Erythroblast (primary cell): ENCODE measurements around the gene NSUN3.

Experiments used
- GATA1 ChIP-seq: IDR thresholded peaks from 2 replicates; pipeline ENCODE4 v1.6.1; 2011; ENCODE audit warnings: low read depth, mild to moderate bottlenecking, control low read depth, low read length, moderate library complexity
- POLR2A ChIP-seq: IDR thresholded peaks from 2 replicates; pipeline ENCODE4 v1.6.1; 2011; ENCODE audit warnings: mild to moderate bottlenecking, low read length

GRCh38 chr3:94099311-94099710 lies 36.5 kb downstream of the NSUN3 start:
- TF ChIP-seq POLR2A = no peak
- no peak for TF ChIP-seq GATA1
